ENCODE results near the gene UBE3B.

GRCh38 chr12:109496306-109496705, 18.9 kb downstream of the UBE3B start:
- TF ChIP-seq CTCF (IDR thresholded peaks at IDR 0.05; ENCODE audit: insufficient read depth, low read length) (no peak), POLR2AphosphoS5 (IDR thresholded peaks at IDR 0.05; ENCODE audit: low read depth) (no peak), REST (IDR thresholded peaks at IDR 0.05; ENCODE audit: insufficient replicate concordance, low read depth) (no peak), GABPA (IDR thresholded peaks at IDR 0.05; ENCODE audit: low read depth) (no peak)
